Muscle layer of duodenum (tissue), 2 donors: ENCODE data around the gene CAPN5.

Source experiments
- H3K27ac ChIP-seq: one replicate; pipeline ENCODE4 v1.7.0; 2013; ENCODE audit warnings: mild to moderate bottlenecking, low read length
- H3K27me3 ChIP-seq: one replicate; pipeline ENCODE4 v1.7.0; 2013; ENCODE audit warnings: low read depth, mild to moderate bottlenecking, control low read depth, low read length
- H3K36me3 ChIP-seq, 2 donors: one replicate each; pipeline ENCODE4 v1.7.0; 2013; ENCODE audit warnings: low read length in 2 of 2, control low read depth in 1 of 2, mild to moderate bottlenecking in 1 of 2; ENCODE audit not compliant: insufficient read depth in 2 of 2, control insufficient read depth in 1 of 2
- H3K4me1 ChIP-seq, 2 donors: one replicate each; pipeline ENCODE4 v1.7.0; 2013; ENCODE audit warnings: low read length in 2 of 2, mild to moderate bottlenecking in 2 of 2, control low read depth in 1 of 2, moderate library complexity in 1 of 2; ENCODE audit not compliant: insufficient read depth in 2 of 2, control insufficient read depth in 1 of 2
- H3K4me3 ChIP-seq, 2 donors: one replicate each; pipeline ENCODE4 v1.7.0; 2013; ENCODE audit warnings: low read length in 2 of 2, low read depth in 1 of 2, mild to moderate bottlenecking in 1 of 2
- H3K9me3 ChIP-seq, 2 donors: one replicate each; pipeline ENCODE4 v1.7.0; 2013; ENCODE audit warnings: low read length in 2 of 2, control low read depth in 1 of 2, mild to moderate bottlenecking in 1 of 2; ENCODE audit not compliant: control insufficient read depth in 1 of 2
- donor health status: healthy.

Gene CAPN5

DNA sequence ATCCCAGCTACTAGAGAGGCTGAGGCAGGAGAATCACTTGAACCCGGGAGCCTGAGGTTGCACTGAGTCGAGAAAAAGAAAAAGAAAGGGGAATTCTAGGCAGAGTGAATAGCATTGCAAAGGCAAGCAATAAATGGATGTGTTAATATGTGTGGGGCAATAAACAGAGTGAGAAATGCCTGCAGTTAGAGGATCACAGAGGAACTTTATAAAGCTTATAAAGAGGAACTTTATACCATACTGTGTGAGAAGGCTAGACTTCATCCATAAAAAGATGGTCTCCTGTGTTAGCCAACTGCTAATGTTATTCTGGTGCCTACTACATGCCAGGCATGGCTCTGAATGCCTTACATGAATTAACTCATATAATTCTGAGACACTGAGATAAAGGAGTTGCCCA, 31.7 kb upstream of the CAPN5 start:
- Histone ChIP-seq H3K27me3 (peaks cover under 1% of the 10 kb centered on the region), H3K27ac (peak overlapping the region; percentile 63), H3K4me1 (peaks cover 0 to 4% of the 10 kb centered on the region in 2 donors)

GRCh38 chr11:77035580-77035979, 31.2 kb upstream of the CAPN5 start:
- Histone ChIP-seq H3K9me3 (no peaks in the 10 kb centered on the region), H3K27me3 (peaks cover 6% of the 10 kb centered on the region), H3K27ac (peak overlapping the region; percentile 63), H3K4me1 (peaks cover 0 to 4% of the 10 kb centered on the region in 2 donors), H3K4me3 (peak overlapping the region in 1 of 2 donors; percentile 44), H3K36me3 (no peaks in the 10 kb centered on the region)

More for the DNA sequence above, 31.7 kb upstream of the CAPN5 start:
- Histone ChIP-seq H3K4me3 (peak overlapping the region in 1 of 2 donors; percentile 44), H3K36me3 (no peaks in the 10 kb centered on the region), H3K9me3 (no peaks in the 10 kb centered on the region)

- Histone ChIP-seq H3K36me3 (no peaks in the 10 kb centered on the region), H3K27me3 (peaks cover 6% of the 10 kb centered on the region), H3K4me3 (no peak overlapping the region), H3K9me3 (no peaks in the 10 kb centered on the region), H3K27ac (no peak overlapping the region), H3K4me1 (peaks cover 0 to 4% of the 10 kb centered on the region in 2 donors)
Observed at GRCh38 chr11:77036398-77036797, 30.4 kb upstream of the CAPN5 start.

DNA sequence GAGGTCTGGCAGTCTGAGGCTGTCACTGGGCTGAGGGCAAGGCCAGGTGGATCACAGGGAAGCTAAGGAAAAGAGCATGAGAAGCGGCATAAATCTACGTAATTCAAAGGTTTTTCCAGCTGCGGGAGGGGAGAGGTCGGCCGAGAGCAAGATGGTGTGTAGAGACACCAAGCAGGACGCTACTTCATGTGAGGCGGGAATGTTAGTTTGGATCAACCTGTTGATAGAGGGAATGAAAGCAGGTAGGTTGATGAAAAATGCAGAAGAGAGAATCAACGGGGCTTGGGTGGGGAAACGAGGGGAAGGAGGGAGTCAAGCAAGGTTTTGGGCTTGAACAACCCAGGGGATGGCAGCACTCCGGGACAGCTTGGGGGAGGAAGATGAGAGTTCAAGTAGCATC, 29.7 kb upstream of the CAPN5 start:
- no peak overlapping the region for H3K27ac ChIP-seq
- peaks cover 6% of the 10 kb centered on the region for H3K27me3 ChIP-seq
- no peaks in the 10 kb centered on the region for H3K36me3 ChIP-seq
- no peak overlapping the region for H3K4me3 ChIP-seq
- peaks cover 0 to 4% of the 10 kb centered on the region in 2 donors for H3K4me1 ChIP-seq
- no peaks in the 10 kb centered on the region for H3K9me3 ChIP-seq

DNA sequence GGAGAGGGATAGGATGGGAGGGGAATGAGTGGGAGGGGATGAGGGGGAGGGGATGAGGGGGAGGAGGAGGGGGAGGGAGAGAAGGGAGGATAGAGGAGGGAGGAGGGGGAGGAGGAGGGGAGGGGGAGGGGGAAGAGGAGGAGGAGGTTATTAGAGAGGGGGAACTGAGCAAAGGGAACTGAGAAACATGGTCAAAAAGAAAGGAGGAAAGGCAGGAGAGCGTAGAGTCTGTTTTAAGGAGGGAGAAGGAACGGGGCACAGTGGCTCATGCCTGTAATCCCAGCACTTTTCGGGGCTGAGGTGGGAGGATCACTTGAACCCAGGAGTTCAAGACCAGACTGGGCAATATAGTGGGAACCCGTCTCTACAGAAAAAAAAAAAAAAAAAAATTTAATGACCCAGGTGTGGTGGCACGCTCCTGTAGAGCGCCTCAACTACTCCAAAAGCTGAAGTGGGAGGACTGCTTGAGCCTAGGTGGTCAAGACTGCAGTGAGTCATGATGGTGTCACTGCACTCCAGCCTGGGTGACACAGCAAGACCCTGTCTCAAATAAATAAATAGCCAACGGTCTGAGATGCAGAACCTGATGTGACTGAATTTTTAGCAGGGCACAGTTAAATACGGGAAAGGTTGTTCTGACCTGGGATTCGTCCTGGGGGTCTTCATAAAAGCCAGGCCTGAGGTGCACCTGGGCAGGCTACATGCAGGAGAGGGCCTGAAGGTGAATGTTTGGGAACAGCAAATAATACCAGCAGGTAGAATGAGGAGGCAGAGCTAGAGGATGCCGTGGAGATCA, 28.5 kb upstream of the CAPN5 start:
- H3K36me3 ChIP-seq: no peaks in the 10 kb centered on the region
- peaks cover 0 to 4% of the 10 kb centered on the region in 2 donors for H3K4me1 ChIP-seq
- no peak overlapping the region for H3K27ac ChIP-seq
- H3K9me3 ChIP-seq: no peaks in the 10 kb centered on the region
- no peak overlapping the region for H3K4me3 ChIP-seq
- H3K27me3 ChIP-seq: peaks cover 6% of the 10 kb centered on the region

GRCh38 chr11:77038825-77039326, 27.9 kb upstream of the CAPN5 start:
- H3K4me1 ChIP-seq: peaks cover 0 to 4% of the 10 kb centered on the region in 2 donors
- peaks cover 6% of the 10 kb centered on the region for H3K27me3 ChIP-seq
- H3K4me3 ChIP-seq: no peak overlapping the region
- H3K27ac ChIP-seq: no peak overlapping the region
- no peaks in the 10 kb centered on the region for H3K9me3 ChIP-seq
- H3K36me3 ChIP-seq: no peaks in the 10 kb centered on the region

GRCh38 chr11:77039491-77040400, 27.0 kb upstream of the CAPN5 start:
- Histone ChIP-seq H3K36me3 (no peaks in the 10 kb centered on the region), H3K4me3 (peak overlapping the region; percentile 3 to 55), H3K27ac (no peak overlapping the region), H3K27me3 (peaks cover 6% of the 10 kb centered on the region), H3K9me3 (no peaks in the 10 kb centered on the region), H3K4me1 (peaks cover 0 to 4% of the 10 kb centered on the region in 2 donors)

DNA sequence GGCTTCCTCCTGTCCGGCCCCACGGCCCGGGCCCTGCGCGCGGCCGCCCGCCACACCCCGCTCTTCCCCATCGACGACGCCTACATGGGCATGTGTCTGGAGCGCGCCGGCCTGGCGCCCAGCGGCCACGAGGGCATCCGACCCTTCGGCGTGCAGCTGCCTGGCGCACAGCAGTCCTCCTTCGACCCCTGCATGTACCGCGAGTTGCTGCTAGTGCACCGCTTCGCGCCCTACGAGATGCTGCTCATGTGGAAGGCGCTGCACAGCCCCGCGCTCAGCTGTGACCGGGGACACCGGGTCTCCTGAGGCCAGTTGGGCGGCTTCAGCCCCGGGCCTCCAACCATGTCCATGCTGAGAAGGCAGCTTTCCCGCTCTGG, 26.4 kb upstream of the CAPN5 start:
- H3K27me3 ChIP-seq: peaks cover 6% of the 10 kb centered on the region
- H3K36me3 ChIP-seq: no peaks in the 10 kb centered on the region
- peak overlapping the region in 1 of 2 donors; percentile 55 for H3K4me3 ChIP-seq
- H3K9me3 ChIP-seq: no peaks in the 10 kb centered on the region
- H3K27ac ChIP-seq: no peak overlapping the region
- H3K4me1 ChIP-seq: peaks cover 0 to 4% of the 10 kb centered on the region in 2 donors

GRCh38 chr11:77040889-77041288, 25.9 kb upstream of the CAPN5 start:
- no peaks in the 10 kb centered on the region for H3K36me3 ChIP-seq
- H3K27me3 ChIP-seq: peaks cover 6% of the 10 kb centered on the region
- H3K27ac ChIP-seq: no peak overlapping the region
- no peaks in the 10 kb centered on the region for H3K9me3 ChIP-seq
- H3K4me3 ChIP-seq: no peak overlapping the region
- H3K4me1 ChIP-seq: peaks cover 0 to 7% of the 10 kb centered on the region in 2 donors

- peaks cover 4 to 11% of the 10 kb centered on the region in 2 donors for H3K4me1 ChIP-seq
- no peaks in the 10 kb centered on the region for H3K36me3 ChIP-seq
- peaks cover 6% of the 10 kb centered on the region for H3K27me3 ChIP-seq
Observed at GRCh38 chr11:77042111-77042726, 24.6 kb upstream of the CAPN5 start.

GRCh38 chr11:77044356-77044755, 22.4 kb upstream of the CAPN5 start:
- peaks cover 6% of the 10 kb centered on the region for H3K27me3 ChIP-seq
- H3K27ac ChIP-seq: no peak overlapping the region
- no peaks in the 10 kb centered on the region for H3K9me3 ChIP-seq
- H3K4me1 ChIP-seq: peaks cover 4 to 8% of the 10 kb centered on the region in 2 donors
- no peaks in the 10 kb centered on the region for H3K36me3 ChIP-seq
- no peak overlapping the region for H3K4me3 ChIP-seq

More at GRCh38 chr11:77042111-77042726, 24.6 kb upstream of the CAPN5 start:
- Histone ChIP-seq H3K27ac (no peak overlapping the region), H3K9me3 (no peaks in the 10 kb centered on the region), H3K4me3 (no peak overlapping the region)
